A204.1 (cell line): Measurements from ENCODE around the gene ACTG2.
"Not testable (repeated sequence)": the region's sequence is repeated elsewhere in the genome, so short reads cannot be mapped to it uniquely, and the experiment has no call there.

Experiments
- FAIRE-seq: peaks from 2 replicates; lab custom pipeline; 2012; peaks lifted over from hg19 to GRCh38; lab: Jason Lieb, UNC

ACTG2 gene

DNA sequence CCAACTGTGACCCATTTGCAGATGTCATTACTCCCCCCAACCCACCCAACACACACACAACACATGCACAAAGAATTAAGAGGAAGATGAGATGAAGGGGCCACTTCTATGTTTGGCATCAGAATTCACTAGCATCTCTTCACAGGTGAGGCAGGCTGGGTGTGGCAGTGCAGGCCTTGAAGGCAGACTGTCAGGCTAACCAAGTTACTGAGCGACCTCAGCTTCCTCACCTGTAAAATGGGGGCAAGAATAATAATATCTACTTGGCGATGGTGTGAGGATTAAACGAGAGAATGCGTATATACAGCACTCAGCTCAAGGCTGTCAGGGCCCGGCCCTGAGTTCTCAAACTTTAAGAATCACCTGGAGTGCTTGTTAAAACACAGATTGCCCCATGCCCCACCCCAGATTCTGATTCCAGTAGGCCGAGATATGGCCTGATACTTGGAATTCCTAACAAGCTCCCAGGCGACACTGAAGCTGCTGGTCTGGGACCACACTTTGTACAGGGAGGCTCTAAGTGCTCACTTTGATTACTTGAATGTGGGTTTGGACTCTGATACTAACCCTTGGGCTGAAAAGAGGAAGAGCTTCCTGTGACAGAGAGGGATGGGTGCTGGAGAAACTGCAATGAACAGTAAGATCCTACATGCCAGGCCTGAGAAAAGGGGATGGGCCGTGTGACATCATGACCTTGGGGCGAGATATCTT, 1.1 kb downstream of the ACTG2 start:
- no peak for FAIRE-seq

DNA sequence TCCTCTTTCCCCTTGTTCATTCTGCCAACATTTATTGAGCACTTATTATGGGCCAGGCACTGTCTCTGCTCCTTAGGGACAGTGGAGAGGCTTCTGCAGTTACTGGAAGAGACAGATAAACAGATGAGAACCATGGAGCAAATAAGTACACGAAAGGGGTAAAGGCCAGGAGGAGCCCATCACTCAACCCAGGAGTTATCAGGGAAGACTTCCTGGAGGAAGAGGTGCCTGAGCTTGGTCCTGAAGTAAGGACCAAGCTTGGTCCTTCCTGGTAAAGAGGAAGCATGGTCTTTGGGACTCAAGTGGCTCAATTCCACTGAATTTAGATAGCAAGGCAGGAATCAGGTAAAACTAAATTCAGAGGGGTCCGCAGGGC, 1.7 kb downstream of the ACTG2 start:
- no peak for FAIRE-seq

- FAIRE-seq, result no peak
These were observed 2.1 kb downstream of the ACTG2 start for GRCh38 chr2:73894877-73895276.

GRCh38 chr2:73895473-73895872, 2.7 kb downstream of the ACTG2 start:
- FAIRE-seq, result no peak

- no peak for FAIRE-seq
These were observed 3.8 kb downstream of the ACTG2 start for GRCh38 chr2:73896362-73897239.

DNA sequence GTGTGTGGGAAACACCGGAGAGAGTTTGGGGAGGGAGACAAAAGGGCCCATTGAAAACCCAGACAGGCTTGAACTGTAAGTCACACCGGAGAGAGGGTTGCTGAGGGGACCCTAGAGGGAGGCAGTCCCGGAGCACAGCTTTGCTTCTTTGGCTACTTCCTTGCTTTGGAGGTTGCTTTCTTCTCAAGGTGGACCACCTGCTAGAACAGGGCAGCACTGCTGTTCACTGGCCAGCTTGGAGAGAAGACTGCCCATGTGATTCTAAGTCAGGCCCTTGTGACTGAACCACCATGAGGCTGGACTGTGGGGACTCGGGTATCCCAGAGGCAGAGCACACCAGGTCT, 4.4 kb downstream of the ACTG2 start:
- no peak for FAIRE-seq

GRCh38 chr2:73897934-73898333, 5.1 kb downstream of the ACTG2 start:
- no peak for FAIRE-seq

- no peak for FAIRE-seq
These were observed 7.1 kb downstream of the ACTG2 start for GRCh38 chr2:73899801-73900336.

- FAIRE-seq, result no peak
These were observed 8.3 kb downstream of the ACTG2 start for GRCh38 chr2:73901143-73901542.

DNA sequence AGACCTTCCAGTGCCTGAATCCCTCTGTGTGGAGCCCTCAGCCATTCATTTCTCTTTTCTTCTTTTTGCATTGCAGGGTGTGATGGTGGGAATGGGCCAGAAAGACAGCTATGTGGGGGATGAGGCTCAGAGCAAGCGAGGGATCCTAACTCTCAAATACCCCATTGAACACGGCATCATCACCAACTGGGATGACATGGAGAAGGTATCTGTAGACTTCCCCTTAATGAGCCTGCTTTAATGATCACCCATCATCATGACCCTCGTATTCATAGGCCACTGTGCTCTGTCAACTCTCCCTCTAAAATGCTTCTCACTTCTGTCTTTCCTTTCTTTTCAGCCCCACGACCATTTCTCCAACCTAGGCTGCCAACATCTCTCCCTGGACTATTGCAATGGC, 9.5 kb downstream of the ACTG2 start:
- FAIRE-seq, result no peak

GRCh38 chr2:73903313-73903712, 10.5 kb downstream of the ACTG2 start:
- no peak for FAIRE-seq

- not testable (repeated sequence) for FAIRE-seq
These were observed 11.3 kb downstream of the ACTG2 start for GRCh38 chr2:73903949-73904613.

DNA sequence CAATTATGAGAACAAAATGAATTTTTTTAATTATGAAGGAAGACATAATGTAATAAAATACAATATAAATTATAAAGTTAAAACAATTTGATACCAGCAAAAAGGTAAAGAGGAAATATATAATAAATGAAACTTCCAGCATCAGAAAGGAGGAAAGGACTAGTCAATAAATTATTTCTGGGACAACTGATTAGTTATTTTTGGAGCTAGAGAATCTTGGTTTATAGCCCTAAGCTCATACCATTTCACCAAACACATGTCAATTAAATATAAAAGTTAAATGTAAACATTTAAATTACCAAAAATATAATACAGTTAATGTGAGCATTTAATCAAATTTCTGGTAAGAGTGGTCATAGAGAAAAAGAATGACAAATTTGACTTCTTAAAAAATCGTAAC, 12.1 kb downstream of the ACTG2 start:
- peak; percentile 65 for FAIRE-seq

GRCh38 chr2:73906847-73907505, 14.2 kb downstream of the ACTG2 start:
- FAIRE-seq, result no peak

DNA sequence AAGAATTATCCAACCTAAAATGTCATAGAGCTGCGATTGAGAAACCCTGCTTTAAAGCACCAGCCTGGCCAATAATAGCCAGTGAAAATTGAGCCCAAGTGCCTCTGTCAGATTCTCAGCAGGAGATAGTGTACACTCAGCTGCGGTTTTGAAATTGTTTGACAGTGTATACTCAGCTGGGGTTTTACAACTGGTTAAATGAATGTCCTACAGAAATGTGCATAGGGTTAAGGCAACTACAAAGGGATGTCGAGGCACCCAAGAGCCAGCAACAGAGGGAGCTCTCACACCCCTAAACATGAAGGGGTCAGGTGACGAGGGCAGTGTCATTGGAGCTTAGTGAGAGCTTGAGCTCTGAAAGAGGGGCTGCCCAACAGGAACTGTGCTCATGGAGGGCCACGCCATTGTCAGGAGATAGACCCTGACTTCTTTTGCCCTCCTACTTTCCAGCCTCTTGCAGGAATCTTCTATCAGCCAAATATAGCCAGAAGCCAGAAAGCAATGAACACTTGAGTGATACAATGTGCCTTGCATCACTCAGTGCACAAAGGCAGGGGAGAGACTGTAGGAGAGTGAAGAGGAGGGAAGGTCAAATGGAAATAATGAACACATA, 15.1 kb downstream of the ACTG2 start:
- no peak for FAIRE-seq

GRCh38 chr2:73908689-73909652, 16.2 kb downstream of the ACTG2 start:
- FAIRE-seq, result no peak

DNA sequence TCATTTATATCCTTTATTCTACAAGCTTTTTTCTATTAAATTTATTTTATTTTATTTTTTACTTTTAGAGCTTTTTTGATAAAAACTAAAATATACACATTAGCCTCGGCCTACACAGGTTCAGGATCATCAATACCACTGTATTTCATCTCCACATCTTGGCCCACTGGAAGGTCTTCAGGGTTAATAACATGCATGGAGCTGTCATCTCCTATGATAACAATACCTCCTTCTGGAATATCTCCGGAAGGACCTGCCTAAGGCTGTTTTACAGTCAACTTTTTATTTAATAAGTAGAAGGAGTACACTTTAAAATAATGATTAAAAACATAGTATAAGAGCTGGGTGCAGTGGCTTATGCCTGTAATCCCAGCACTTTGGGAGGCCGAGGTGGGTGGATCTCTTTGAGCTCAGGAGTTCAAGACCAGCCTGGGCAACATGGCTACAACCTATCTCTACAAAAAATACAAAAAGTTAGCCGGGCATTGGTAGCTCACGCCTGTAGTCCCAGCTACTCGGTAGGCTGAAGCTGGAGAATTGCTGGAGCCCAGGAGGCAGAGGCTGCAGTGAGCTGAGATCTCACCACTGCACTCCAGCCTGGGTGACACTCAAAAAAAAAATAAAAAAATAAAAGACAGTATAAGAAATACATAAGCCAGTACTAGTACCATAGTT, 18.2 kb downstream of the ACTG2 start:
- FAIRE-seq, result no peak

DNA sequence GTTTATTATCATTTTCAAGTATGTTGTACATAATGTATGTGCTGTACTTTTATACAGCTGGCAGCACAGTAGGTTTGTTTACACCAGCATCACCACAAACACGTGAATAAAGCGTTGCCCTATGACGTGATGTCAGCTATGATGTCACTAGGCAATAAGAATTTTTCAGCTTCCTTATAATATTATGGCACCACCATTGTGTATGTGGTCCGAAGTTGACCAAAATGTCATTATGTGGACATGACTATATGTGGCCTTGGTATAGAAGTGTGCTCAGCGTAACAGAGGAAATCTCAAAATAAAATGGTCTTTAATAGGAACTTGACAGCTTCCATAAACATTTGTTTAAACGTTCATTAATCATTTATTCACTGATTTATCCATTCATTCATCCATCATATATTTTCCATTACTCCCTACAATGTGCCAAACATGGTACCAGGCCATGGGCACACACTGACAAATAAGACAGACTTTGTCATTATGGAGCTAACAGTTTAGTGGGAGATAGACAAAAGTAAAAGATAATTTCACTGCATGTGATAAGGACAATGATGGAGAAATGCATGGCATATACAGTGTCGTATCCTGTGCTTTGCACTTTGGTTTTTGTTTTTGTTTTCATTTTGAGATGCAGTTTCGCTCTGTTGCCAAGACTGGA, 18.9 kb downstream of the ACTG2 start:
- FAIRE-seq, result no peak

DNA sequence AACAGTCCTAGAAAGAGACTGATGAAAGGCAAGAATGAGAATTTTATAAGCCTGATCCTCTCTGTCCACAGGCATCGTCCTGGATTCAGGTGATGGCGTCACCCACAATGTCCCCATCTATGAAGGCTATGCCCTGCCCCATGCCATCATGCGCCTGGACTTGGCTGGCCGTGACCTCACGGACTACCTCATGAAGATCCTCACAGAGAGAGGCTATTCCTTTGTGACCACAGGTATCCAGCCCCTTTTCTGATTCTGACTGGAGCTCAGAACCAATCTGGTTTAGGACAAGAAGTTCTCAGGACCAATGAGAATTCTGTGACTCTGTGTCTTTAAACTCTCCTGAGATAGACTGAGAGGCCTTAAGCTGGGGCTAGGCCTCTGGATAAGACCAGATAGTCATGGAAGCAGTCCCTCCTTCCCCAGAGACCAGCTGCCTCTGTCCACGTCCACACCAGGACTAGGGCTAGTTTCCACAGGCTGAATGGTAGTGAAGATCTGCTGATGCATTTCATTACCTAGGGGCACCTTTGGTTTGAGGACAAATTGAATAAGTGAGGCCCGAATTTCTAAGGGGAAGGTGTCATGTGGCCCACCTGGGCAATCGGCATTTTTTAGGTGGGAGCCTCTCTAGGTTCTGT, 20.7 kb downstream of the ACTG2 start:
- FAIRE-seq, result no peak
